RPMI7951 (cell line): Measurements from ENCODE around the gene LRIT2. TPM values are rescaled to one million over a fixed set of nuclear protein-coding genes. Genes with fewer than 3 reads are reported as not detected.

Experiments
- DNase-seq: peaks from one replicate; pipeline ENCODE4 v3.0.0-alpha.2; 2012; ENCODE audit warnings: low read depth
- total RNA-seq: library from RNA; depleted of rRNA; stranded (reverse); fragments of >200 nt; shearing (Covaris generic); gene quantifications from 2 replicates; pipeline ENCODE4 v1.2.3, GENCODE V29; 2014

Gene LRIT2
- total RNA-seq, 1 experiment from 2014 or later: not detected

GRCh38 chr10:84205853-84206525 lies 19.4 kb downstream of the LRIT2 start:
- DNase-seq: no peak

- peak; percentile 34 for DNase-seq
Observed at GRCh38 chr10:84205049-84205852, 20.1 kb downstream of the LRIT2 start.

DNA sequence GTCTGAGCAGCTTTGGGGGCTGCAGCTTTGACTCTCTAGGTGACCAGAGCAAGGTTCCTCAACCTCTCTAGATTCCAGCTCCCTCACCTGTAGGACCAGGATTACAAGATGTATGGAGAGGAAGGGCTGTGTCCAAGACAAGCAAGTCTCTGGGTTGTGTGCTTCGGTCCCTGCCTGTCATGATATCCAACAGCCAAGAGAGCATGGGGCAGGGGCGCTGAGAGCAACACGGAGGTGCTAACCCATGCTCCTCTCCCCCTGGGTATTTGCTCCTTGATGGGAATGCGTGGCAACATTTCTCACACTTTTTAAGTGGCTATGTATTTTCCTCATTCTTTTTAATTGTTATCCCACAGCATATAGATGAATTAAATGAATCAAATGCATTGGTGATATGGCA lies 20.7 kb downstream of the LRIT2 start:
- DNase-seq: no peak

GRCh38 chr10:84204122-84204521 lies 21.2 kb downstream of the LRIT2 start:
- DNase-seq: no peak

DNA sequence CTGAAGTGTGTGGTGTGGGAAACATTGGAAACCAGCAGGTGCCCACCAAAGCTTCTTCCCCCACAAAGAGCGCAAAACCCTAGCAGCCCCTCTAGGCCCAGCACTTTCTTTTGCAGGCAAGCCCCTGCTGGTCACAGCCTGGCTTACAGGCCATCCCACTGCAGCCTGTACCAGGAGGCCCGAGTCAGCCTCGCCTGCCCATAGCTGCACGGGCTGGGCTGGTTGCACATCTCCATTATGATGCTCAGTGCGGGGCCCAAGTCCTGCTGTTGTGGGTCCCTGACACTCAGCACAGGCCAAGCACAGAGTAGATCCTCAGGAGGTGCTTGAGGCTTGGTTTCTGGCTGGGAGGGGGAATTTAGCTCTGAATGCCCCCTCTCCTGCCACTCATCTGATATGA lies 23.0 kb downstream of the LRIT2 start:
- no peak for DNase-seq

DNA sequence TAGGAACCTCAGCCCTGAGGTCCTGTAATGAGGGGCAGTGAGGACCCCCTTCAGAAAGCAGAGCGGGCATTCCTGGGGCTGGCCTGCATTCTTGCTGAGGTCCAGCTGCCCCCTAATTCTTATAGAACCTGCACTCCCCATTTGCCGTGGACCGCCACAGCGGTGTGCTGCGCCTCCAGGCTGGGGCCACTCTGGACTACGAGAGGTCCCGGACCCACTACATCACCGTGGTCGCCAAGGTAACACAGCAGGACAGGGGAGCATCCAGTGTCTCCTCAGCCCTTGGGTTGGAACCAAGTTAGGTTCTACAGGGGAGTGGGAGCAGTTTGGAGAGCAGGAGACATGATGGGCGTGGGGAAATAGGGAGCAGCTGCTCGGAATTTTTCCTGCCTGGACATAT lies 23.7 kb downstream of the LRIT2 start:
- no peak for DNase-seq

DNA sequence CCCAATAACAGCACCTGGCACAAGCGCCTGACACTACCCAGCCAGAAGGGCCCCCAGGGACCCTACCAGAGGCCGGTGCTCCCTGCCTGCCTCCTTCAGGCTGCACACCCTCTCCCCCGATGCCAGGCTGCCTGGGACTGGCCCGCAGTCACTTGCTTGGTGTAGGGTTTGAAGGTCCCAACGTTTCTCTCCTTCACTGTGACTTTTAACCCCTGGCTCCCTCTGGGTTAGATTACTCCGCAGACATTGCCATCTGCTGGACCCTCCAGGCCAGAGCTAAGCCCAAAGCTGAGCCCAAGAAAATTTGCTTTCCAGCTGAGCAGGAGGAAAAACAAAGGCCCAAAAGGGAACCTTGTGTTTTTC lies 24.1 kb downstream of the LRIT2 start:
- DNase-seq: no peak

GRCh38 chr10:84200537-84201243 lies 24.7 kb downstream of the LRIT2 start:
- DNase-seq: no peak

DNA sequence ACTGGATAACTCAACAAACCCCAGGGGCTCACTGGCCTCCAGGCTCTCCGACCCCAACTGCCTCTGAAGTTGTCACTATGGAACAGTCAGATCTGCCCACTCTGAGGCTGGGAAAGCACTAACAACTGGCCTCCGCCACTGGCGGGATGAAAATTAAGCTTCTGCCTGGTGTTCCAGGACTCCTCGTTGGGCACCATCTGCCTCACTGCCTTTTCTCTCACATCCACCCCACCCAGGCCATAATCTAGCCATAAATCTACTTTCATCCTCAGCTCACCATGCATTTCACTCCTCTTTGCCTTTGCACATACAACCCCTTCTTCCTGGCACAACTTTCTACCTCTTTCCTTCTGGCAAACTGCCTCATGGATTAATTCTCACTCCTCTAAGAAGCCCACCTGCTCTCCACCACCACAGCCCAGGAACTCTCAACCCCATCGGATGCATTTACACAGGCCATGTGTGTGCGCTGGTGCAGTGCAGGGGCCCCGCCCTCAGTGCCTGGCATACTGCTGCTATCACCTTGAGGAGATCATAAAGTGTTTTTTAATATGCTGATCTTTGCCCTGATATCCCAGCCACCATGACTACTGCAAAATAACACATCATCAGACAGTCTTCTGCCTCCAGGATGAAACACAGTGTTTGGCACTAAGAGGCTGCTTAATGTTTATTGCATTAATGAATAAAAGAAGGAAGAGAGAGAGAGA lies 27.0 kb downstream of the LRIT2 start:
- no peak for DNase-seq

DNA sequence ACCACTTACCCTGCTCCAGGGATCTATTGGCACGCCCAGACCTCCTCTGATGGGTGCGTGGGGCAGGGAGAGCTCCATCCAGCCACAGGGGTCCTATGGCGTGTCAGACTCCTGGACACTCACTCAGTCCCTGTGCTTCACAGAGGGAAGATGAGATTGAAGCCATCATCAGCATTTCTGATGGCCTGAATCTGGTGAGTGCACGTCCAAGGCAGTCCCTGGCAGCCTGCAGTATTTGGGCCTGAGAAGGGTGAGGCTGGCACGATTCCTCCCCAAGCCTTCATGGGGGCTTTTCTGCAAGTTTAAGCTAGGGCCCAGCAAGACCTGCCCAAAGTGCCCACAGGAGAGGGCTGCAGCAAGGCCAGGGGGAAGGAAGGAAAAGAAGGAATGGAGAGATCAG lies 27.7 kb downstream of the LRIT2 start:
- no peak for DNase-seq

DNA sequence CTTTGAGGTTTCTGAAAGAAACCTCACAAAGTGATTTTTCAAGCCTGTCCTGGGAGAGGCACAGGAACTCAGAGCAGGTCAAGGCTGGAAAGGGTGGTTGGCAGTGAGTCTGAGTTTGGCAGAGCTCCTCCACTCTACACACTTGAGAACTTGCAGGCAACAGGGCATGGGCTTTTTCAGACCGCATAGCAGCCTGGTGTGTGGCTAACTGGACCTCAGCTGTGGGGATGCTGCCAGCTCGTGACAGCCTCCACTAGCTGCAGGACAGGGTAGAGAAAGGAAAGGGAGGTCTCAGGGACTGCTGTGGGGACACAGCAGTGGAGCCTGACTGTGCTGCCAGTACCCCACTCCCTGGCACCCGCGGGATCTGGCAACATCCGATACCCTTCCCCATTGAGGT lies 28.4 kb downstream of the LRIT2 start:
- DNase-seq: no peak

- no peak for DNase-seq
Observed at GRCh38 chr10:84196083-84196482, 29.3 kb downstream of the LRIT2 start.

DNA sequence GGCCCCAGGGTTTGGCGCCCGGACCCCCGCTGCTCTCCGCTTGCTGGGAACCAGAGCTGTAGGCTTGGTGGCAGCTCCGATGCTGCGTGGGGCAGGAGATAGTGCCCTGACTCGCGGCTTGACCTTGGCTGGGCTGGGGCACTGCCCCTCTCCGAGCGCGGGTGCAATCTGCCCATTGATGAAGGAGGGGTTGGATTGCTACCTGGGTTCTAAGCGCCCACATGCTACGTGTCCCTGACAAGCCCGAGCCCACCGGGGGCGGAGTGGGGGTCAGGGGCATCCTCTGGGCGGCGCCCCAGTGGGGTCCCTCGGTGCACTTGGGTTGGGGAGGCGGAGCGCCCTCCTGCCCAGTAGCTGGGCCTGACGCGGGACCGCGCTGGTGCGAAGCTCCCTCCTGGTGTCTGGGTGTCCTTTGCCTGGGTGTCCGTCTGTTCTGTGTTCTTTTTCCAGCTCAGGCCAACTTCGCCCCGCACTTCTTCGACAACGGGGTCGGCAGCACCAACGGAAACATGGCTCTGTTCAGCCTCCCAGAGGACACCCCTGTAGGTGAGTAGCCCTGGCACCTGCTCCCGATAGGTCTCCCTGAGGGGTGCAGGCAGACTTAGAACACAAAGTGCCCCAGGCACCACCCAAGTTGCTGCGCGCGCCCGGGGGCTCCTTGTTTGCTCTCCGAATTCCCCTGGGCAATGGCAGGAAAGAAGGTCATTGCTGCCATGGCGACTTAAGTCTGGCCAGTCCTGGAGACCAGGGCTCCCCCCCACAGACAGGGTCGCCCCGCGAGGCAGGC lies 30.1 kb downstream of the LRIT2 start:
- DNase-seq: no peak

GRCh38 chr10:84194424-84195043 lies 30.8 kb downstream of the LRIT2 start, which contains the start of gene CDHR1:
CDHR1 (plus strand) TSS chr10:84194537; CDS start chr10:84194761, 224 bp downstream.
- DNase-seq: peak; percentile 17

DNA sequence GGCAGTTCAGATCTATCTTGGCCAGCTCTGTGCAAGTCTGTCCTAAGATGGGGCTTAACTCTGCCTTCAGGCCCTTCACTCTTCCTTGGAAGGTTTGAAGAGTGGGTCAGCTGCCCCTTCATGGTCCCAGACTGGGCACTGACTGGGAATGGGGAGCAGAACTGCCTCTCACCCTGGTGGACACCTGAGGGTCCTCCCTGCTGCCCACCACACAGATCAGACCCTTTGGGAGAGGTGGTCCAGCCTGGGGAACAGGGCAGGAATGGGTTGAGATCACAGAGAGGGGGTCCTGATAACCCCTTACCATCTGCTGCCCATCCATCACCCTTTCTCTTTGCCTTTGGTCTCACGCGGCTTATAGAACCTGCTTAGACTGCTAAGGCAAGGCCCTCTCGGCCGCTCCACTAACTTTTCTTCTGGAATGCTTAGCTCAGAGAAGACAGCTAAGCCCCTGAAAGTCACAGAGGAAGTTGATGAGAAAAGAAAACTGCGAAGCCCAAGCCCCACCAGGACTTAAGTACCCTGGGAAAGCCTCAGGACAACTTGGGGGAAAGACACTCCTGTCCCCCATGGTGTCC lies 31.4 kb downstream of the LRIT2 start:
- DNase-seq: no peak

GRCh38 chr10:84193327-84193726 lies 32.0 kb downstream of the LRIT2 start:
- DNase-seq: no peak

DNA sequence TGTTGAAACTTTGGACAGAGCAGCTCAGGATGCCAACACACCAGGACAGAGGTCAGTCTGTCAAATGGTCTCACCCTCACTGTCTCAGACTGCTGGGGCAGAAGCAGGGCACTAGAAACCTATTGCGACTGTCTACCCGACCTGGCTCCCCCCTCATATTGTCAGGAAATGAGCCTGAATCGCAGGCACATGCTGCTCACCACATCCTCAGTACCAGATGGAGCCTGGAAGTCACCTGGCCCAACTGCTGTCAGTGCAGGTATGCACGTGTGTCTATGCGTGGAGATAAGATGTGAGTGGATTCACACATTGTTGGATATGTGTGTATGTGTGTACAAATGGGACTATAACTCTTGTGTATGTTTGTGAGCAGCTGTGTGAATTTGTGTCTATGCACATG lies 34.2 kb downstream of the LRIT2 start:
- DNase-seq: no peak

DNA sequence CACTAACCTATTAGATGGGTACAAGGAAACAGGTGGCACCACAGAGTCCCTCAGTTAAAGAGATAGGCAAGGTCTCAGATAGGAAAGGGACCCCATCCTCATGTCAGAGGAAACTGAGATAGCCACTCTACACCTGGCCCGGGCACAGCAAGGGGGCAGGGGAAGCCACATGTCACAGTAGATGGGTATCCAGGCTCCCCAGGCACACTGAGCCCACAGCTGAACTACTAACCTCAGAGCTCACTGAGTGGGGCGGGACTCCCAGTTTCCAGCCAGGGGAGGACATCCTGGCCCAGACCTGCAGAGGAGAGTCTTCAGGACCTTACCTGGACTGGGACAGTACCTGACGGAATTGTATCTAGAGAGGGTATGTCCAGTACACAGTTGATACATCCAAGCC lies 34.7 kb downstream of the LRIT2 start:
- DNase-seq: no peak

- DNase-seq: no peak
Observed at GRCh38 chr10:84188815-84189214, 36.5 kb downstream of the LRIT2 start.

DNA sequence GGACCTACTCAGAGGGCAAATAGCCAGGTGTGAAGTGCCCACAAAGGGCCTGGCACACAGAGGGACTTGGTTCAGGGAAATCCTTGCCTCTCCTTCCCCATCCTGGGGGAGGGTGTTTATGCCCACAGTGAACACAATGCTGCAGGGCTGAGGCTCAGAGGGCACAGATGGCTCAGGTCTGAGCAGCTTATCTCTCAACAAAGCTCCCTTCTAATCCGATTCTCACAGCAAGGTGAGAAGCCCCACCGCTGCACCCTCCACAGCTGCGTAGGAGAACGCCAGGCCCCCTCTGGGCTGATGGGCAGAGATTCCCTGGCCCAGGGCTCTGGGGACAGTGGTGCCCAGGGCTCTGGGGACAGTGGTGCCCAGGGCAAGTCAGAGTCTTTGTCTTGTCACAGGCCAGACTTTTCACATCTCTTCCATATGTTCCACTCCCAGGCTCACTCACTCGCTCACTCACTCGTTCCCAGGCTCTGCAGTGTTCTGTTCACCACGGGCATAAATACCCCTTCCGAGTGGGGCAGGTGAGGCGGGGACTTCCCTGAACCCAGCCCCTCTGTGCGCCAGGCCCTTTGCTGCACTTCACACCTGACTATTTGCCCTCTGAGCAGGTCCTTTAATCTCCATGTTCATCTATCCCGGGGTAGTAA lies 39.7 kb downstream of the LRIT2 start:
- DNase-seq: no peak
